ENCODE data around the gene ZMYND15.

- no peak for TF ChIP-seq CTCF (IDR thresholded peaks at IDR 0.05)
- no peak for TF ChIP-seq EZH2 (IDR thresholded peaks at IDR 0.05)
Observed at GRCh38 chr17:4741544-4741943, 1.9 kb downstream of the ZMYND15 start.
